OCI-LY3 (cell line): ENCODE data around the gene ERBB3.

ENCODE experiments used
- H2AFZ ChIP-seq: fragments of 200-600, 300-600 bp; shearing (Covaris generic); 2 replicates; pipeline ENCODE4 v1.6.0; 2014; ENCODE audit warnings: antibody characterized with exemption, low read depth, low read length
- H3K27ac ChIP-seq: fragments of 200-600, 300-600 bp; sonication (generic); 2 replicates; pipeline ENCODE4 v1.5.1; 2014; ENCODE audit warnings: mild to moderate bottlenecking, low read length, moderate library complexity, mixed read lengths
- H3K27me3 ChIP-seq: fragments of 200-600, 300-600 bp; sonication (generic); 2 replicates; pipeline ENCODE4 v1.6.1; 2014; ENCODE audit warnings: low read depth, low read length, mixed read lengths
- H3K36me3 ChIP-seq: fragments of 200-600, 300-600 bp; sonication (generic); replicated peaks from 2 replicates; pipeline ENCODE3; 2014; ENCODE audit warnings: low read depth, low read length, mixed read lengths
- H3K4me1 ChIP-seq: fragments of 300-600, 200-600 bp; sonication (generic); 2 replicates; pipeline ENCODE4 v1.6.1; 2014; ENCODE audit warnings: low read length, mixed read lengths
- H3K4me2 ChIP-seq: fragments of 200-600, 300-600 bp; sonication (generic); 2 replicates; pipeline ENCODE4 v1.6.1; 2014; ENCODE audit warnings: low read length, mixed read lengths
- H3K4me3 ChIP-seq: fragments of 300-600, 200-600 bp; sonication (generic); 2 replicates; pipeline ENCODE4 v1.5.1; 2014; ENCODE audit warnings: antibody characterized with exemption, mild to moderate bottlenecking, low read length, moderate library complexity
- H3K79me2 ChIP-seq: fragments of 300-600, 200-600 bp; shearing (Covaris generic); 2 replicates; pipeline ENCODE4 v1.6.1; 2014; ENCODE audit warnings: mild to moderate bottlenecking, low read length, mixed read lengths
- H3K9ac ChIP-seq: fragments of 300-600, 200-600 bp; shearing (Covaris generic); 2 replicates; pipeline ENCODE4 v1.6.0; 2014; ENCODE audit warnings: mild to moderate bottlenecking, low read length, moderate library complexity
- H3K9me3 ChIP-seq: fragments of 200-600, 300-600 bp; shearing (Covaris generic); 2 replicates; pipeline ENCODE4 v1.6.1; 2014; ENCODE audit warnings: low read length, mixed read lengths; ENCODE audit not compliant: insufficient read depth
- H4K20me1 ChIP-seq: fragments of 200-600, 300-600 bp; sonication (generic); 2 replicates; pipeline ENCODE4 v1.6.1; 2016; ENCODE audit warnings: low read length, mixed read lengths; ENCODE audit not compliant: insufficient read depth
- CTCF ChIP-seq: fragments of 200-600, 300-600 bp; sonication (generic); IDR thresholded peaks from 2 replicates; pipeline ENCODE4 v1.5.1; 2014; ENCODE audit warnings: antibody characterized with exemption, low read length, low read depth
- EZH2phosphoT487 ChIP-seq: fragments of 200-600 bp; shearing (Covaris generic); IDR thresholded peaks from 2 replicates; pipeline ENCODE4 v1.6.1; 2018; ENCODE audit warnings: antibody characterized with exemption, mixed run types, low read depth

The ERBB3 gene

DNA sequence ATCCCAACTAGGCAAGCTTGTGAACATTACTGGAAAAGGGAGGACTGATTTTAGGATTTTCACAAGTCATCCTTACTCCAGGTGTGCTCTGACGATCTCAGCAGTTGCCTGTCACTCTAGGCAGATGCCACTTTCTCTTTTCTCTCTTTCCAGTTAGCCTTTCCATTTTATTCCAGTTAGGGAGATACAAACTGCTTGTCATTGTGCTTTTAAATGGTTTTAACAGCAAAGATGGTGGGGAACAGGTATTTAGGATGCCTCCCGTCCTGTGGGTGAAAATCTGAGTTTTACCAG, 25.6 kb downstream of the ERBB3 start:
- H3K79me2 ChIP-seq, result peaks cover 53% of the 10 kb centered on the region
- H4K20me1 ChIP-seq, result peaks cover 12% of the 10 kb centered on the region
- TF ChIP-seq CTCF (no peak), EZH2phosphoT487 (no peak)
- peak overlapping the region; percentile 100 for H3K4me2 ChIP-seq
- no peaks in the 10 kb centered on the region for H3K27me3 ChIP-seq
- no peak overlapping the region for H2AFZ ChIP-seq
- peak overlapping the region; percentile 84 for H3K4me3 ChIP-seq
- peaks cover 44% of the 10 kb centered on the region for H3K36me3 ChIP-seq
- H3K27ac ChIP-seq, result peak overlapping the region; percentile 71
- peak overlapping the region; percentile 94 for H3K9ac ChIP-seq
- no peaks in the 10 kb centered on the region for H3K9me3 ChIP-seq
- H3K4me1 ChIP-seq, result peaks cover 19% of the 10 kb centered on the region

DNA sequence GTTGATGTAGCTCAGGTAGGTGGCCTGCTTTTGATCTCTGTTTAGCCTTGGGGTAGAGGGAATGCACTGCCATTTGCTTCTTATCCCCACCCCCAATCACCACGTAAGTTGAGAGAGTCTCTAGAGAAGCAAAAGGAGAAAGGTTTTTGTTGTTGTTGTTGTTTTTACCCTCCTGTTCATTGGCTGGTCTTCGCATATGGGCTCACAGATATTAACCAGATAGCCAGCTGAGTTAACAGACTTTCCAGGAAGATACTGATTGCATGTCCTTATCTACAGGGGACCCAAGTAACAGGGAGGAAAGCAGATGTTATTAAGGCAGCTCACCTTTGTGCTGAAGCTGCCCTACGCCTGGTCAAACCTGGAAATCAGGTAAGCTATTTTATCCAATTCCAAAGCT, 27.3 kb downstream of the ERBB3 start:
- no peak overlapping the region for H3K4me2 ChIP-seq
- no peak overlapping the region for H3K27ac ChIP-seq
- no peak overlapping the region for H2AFZ ChIP-seq
- H3K9ac ChIP-seq, result no peak overlapping the region
- H3K79me2 ChIP-seq, result peaks cover 53% of the 10 kb centered on the region
- H3K9me3 ChIP-seq, result no peaks in the 10 kb centered on the region
- H3K4me1 ChIP-seq, result peaks cover 19% of the 10 kb centered on the region
- no peak overlapping the region for H3K4me3 ChIP-seq
- H3K36me3 ChIP-seq, result peaks cover 57% of the 10 kb centered on the region
- H3K27me3 ChIP-seq, result no peaks in the 10 kb centered on the region
- peaks cover 12% of the 10 kb centered on the region for H4K20me1 ChIP-seq
- TF ChIP-seq CTCF (no peak), EZH2phosphoT487 (no peak)

DNA sequence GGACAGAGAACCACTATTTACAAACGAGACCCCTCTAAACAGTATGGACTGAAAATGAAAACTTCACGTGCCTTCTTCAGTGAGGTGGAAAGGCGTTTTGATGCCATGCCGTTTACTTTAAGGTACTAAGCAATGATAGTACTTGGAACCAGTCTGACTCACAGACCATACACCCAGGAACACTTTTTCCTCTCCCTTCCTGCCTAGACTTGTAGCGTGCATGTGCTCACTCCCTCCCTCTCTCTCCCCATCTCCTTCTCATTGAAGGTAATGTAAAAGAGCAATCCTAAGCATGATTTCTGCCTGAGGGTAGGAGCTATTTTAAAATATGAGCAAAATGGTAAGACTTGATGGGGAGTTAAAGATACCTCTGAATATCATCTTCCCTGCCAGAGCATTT, 30.6 kb downstream of the ERBB3 start:
- Histone ChIP-seq H2AFZ (no peak overlapping the region), H3K36me3 (peaks cover 64% of the 10 kb centered on the region), H3K9me3 (no peaks in the 10 kb centered on the region), H3K27ac (no peak overlapping the region), H3K9ac (no peak overlapping the region), H3K4me3 (no peak overlapping the region), H3K4me1 (peaks cover 14% of the 10 kb centered on the region), H3K79me2 (peaks cover 29% of the 10 kb centered on the region), H4K20me1 (peaks cover 9% of the 10 kb centered on the region), H3K27me3 (no peaks in the 10 kb centered on the region), H3K4me2 (no peak overlapping the region)
- no peak for TF ChIP-seq CTCF
- TF ChIP-seq EZH2phosphoT487, result no peak

- H3K36me3 ChIP-seq, result peaks cover 44% of the 10 kb centered on the region
- H3K4me3 ChIP-seq, result no peak overlapping the region
- no peaks in the 10 kb centered on the region for H3K9me3 ChIP-seq
- no peak overlapping the region for H2AFZ ChIP-seq
- H3K27ac ChIP-seq, result no peak overlapping the region; the same call in 1 of the 2 replicates
- no peaks in the 10 kb centered on the region for H3K27me3 ChIP-seq
- no peaks in the 10 kb centered on the region for H4K20me1 ChIP-seq
- peaks cover 19% of the 10 kb centered on the region for H3K79me2 ChIP-seq
- no peak overlapping the region for H3K9ac ChIP-seq
- TF ChIP-seq EZH2phosphoT487, result no peak
- no peak for TF ChIP-seq CTCF
- H3K4me2 ChIP-seq, result no peak overlapping the region
- H3K4me1 ChIP-seq, result peaks cover 10% of the 10 kb centered on the region
Observed at GRCh38 chr12:56114084-56114483, 34.1 kb downstream of the ERBB3 start.
